NCI-H2196 (cell line): ENCODE measurements around the gene WLS.
"Not testable (repeated sequence)": the region's sequence is repeated elsewhere in the genome, so short reads cannot be mapped to it uniquely, and the experiment has no call there.

Source experiments
- DNase-seq: peaks from one replicate; lab custom pipeline; 2025; ENCODE audit not compliant: unreplicated experiment; lab: John Stamatoyannopoulos, UW

The WLS gene

GRCh38 chr1:68171795-68172194, 60.5 kb downstream of the WLS start:
- DNase-seq = not testable (repeated sequence)

GRCh38 chr1:68168545-68169171, 63.7 kb downstream of the WLS start:
- DNase-seq = no peak

- no peak for DNase-seq
These were observed 65.1 kb downstream of the WLS start for GRCh38 chr1:68167211-68167610.

- no peak for DNase-seq
These were observed 66.0 kb downstream of the WLS start for GRCh38 chr1:68166348-68166747.

- DNase-seq = no peak
These were observed 66.7 kb downstream of the WLS start for GRCh38 chr1:68165665-68166064.

GRCh38 chr1:68164918-68165317, 67.4 kb downstream of the WLS start:
- DNase-seq = no peak

- DNase-seq = no peak
These were observed 69.1 kb downstream of the WLS start for GRCh38 chr1:68163220-68163619.

- DNase-seq = no peak
These were observed 69.6 kb downstream of the WLS start for GRCh38 chr1:68162761-68163160.

- DNase-seq = not testable (repeated sequence)
These were observed 70.7 kb downstream of the WLS start for GRCh38 chr1:68161672-68162071.

GRCh38 chr1:68160935-68161334, 71.4 kb downstream of the WLS start:
- DNase-seq = not testable (repeated sequence)

GRCh38 chr1:68160021-68160420, 72.3 kb downstream of the WLS start:
- no peak for DNase-seq

GRCh38 chr1:68158837-68159236, 73.5 kb downstream of the WLS start:
- DNase-seq = no peak

GRCh38 chr1:68157416-68157815, 74.9 kb downstream of the WLS start:
- DNase-seq = no peak

- no peak for DNase-seq
These were observed 80.6 kb downstream of the WLS start for GRCh38 chr1:68151690-68152089.

- no peak for DNase-seq
These were observed 82.4 kb downstream of the WLS start for GRCh38 chr1:68149907-68150306.

GRCh38 chr1:68149110-68149798, 83.1 kb downstream of the WLS start:
- no peak for DNase-seq

GRCh38 chr1:68148631-68149030, 83.7 kb downstream of the WLS start:
- DNase-seq = no peak

- no peak for DNase-seq
These were observed 84.7 kb downstream of the WLS start for GRCh38 chr1:68147534-68148171.

- DNase-seq = no peak
These were observed 86.8 kb downstream of the WLS start for GRCh38 chr1:68145418-68146126.

GRCh38 chr1:68144856-68145255, 87.5 kb downstream of the WLS start:
- no peak for DNase-seq

- DNase-seq = no peak
These were observed 88.7 kb downstream of the WLS start for GRCh38 chr1:68143633-68144032.

- DNase-seq = no peak
These were observed 89.9 kb downstream of the WLS start for GRCh38 chr1:68142461-68142860.
